Smooth muscle cell (in vitro differentiated cells): ENCODE measurements around the gene CDKAL1. TPM values are rescaled to one million over a fixed set of nuclear protein-coding genes. Genes with fewer than 3 reads are reported as not detected.

Experiments
- DNase-seq: peaks from one replicate; lab custom pipeline; 2025; ENCODE audit not compliant: unreplicated experiment; lab: John Stamatoyannopoulos, UW
- H2AFZ ChIP-seq: fragments of 200-600 bp; sonication (generic); 2 replicates; pipeline ENCODE4 v1.6.0; 2016; ENCODE audit warnings: antibody characterized with exemption, low read depth, mild to moderate bottlenecking
- H3F3A ChIP-seq: fragments of 200-600 bp; sonication (generic); 2 replicates; pipeline ENCODE4 v1.6.0; 2017; ENCODE audit warnings: antibody characterized with exemption, low read depth
- H3K27ac ChIP-seq: fragments of 200-600 bp; sonication (generic); 2 replicates; pipeline ENCODE4 v1.5.1; 2016; ENCODE audit warnings: low read depth, mild to moderate bottlenecking
- H3K27me3 ChIP-seq: fragments of 200-600 bp; sonication (generic); 2 replicates; pipeline ENCODE4 v1.6.1; 2016; ENCODE audit warnings: low read depth, mild to moderate bottlenecking
- H3K36me3 ChIP-seq: fragments of 200-600 bp; sonication (generic); 2 replicates; pipeline ENCODE4 v1.5.1; 2016; ENCODE audit warnings: low read depth
- H3K4me1 ChIP-seq: fragments of 200-600 bp; sonication (generic); 2 replicates; pipeline ENCODE4 v1.5.1; 2016; ENCODE audit warnings: low read depth
- H3K4me2 ChIP-seq: fragments of 200-600 bp; sonication (generic); 2 replicates; pipeline ENCODE4 v1.6.0; 2016; ENCODE audit warnings: mild to moderate bottlenecking
- H3K4me3 ChIP-seq: fragments of 200-600 bp; sonication (generic); 2 replicates; pipeline ENCODE4 v1.5.1; 2016; ENCODE audit warnings: mild to moderate bottlenecking
- H3K79me2 ChIP-seq: fragments of 200-600 bp; sonication (generic); 2 replicates; pipeline ENCODE4 v1.6.0; 2016; ENCODE audit warnings: low read depth, mild to moderate bottlenecking
- H3K9ac ChIP-seq: fragments of 200-600 bp; sonication (generic); 2 replicates; pipeline ENCODE4 v1.6.0; 2016; ENCODE audit warnings: low read depth
- H3K9me3 ChIP-seq: fragments of 200-600 bp; sonication (generic); replicated peaks from 2 replicates; pipeline ENCODE4 v1.5.1; 2016; ENCODE audit warnings: low read depth
- H4K20me1 ChIP-seq: fragments of 200-600 bp; sonication (generic); 2 replicates; pipeline ENCODE4 v1.6.0; 2016; ENCODE audit warnings: low read depth
- WGBS: methylation state at CpG from one replicate; pipeline ENCODE4 v1.1.7; 2016; ENCODE audit warnings: low lambda C conversion rate; 5-methylcytosine and 5-hydroxymethylcytosine counted together
- polyA plus RNA-seq: library from polyadenylated mRNA; unstranded; fragments of >200 nt; fragmentation: Nextera tagmentation; extraction: Ambion mirVana; gene quantifications from 2 replicates; pipeline ENCODE4 v1.2.1, GENCODE V29; 2016
- total RNA-seq: library from RNA; depleted of rRNA; stranded (reverse); fragments of >200 nt; gene quantifications from 2 replicates; pipeline ENCODE4 v1.2.3, GENCODE V29; 2014
- TF ChIP-seq, protein P1 (sequence below): fragments of 200-600 bp; sonication (generic); IDR thresholded peaks from 2 replicates; pipeline ENCODE4 v1.5.1; 2017; ENCODE audit warnings: borderline replicate concordance, mild to moderate bottlenecking, antibody characterized with exemption; ENCODE audit not compliant: insufficient read depth, poor library complexity, severe bottlenecking

The CDKAL1 gene
- total and polyA plus RNA-seq, 2 experiments from 2014 or later: 16.5 to 16.6 TPM

DNA sequence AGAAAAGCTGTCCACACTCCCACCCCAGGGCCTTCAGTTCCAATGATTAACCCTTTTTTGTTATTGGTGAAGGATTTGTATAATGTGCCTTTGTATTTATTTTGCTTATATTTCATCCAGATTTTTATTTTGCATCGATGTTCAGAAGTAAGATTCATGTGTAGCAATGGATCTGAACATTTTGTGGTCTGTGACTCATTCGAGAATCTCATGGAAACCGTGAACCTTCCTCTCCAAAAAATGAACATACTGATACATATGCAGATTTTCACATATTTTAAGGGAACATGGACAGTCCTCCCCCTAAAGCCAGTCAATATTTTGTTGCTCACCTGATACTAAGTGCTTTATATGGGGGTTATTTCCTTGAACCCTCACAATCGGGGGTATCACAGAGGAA lies 637.5 kb downstream of the CDKAL1 start:
- Histone ChIP-seq H3K27ac (no peak overlapping the region), H2AFZ (no peak overlapping the region), H3K36me3 (no peaks in the 10 kb centered on the region), H3F3A (no peaks in the 10 kb centered on the region), H4K20me1 (no peaks in the 10 kb centered on the region), H3K9ac (no peak overlapping the region), H3K4me3 (no peak overlapping the region), H3K4me2 (no peak overlapping the region), H3K79me2 (no peaks in the 10 kb centered on the region), H3K9me3 (no peaks in the 10 kb centered on the region), H3K27me3 (no peaks in the 10 kb centered on the region), H3K4me1 (no peaks in the 10 kb centered on the region)
- no peak for DNase-seq
- WGBS: 89% methylated on average over 4 of the region's 4 CpGs
- TF ChIP-seq, protein P1, sequence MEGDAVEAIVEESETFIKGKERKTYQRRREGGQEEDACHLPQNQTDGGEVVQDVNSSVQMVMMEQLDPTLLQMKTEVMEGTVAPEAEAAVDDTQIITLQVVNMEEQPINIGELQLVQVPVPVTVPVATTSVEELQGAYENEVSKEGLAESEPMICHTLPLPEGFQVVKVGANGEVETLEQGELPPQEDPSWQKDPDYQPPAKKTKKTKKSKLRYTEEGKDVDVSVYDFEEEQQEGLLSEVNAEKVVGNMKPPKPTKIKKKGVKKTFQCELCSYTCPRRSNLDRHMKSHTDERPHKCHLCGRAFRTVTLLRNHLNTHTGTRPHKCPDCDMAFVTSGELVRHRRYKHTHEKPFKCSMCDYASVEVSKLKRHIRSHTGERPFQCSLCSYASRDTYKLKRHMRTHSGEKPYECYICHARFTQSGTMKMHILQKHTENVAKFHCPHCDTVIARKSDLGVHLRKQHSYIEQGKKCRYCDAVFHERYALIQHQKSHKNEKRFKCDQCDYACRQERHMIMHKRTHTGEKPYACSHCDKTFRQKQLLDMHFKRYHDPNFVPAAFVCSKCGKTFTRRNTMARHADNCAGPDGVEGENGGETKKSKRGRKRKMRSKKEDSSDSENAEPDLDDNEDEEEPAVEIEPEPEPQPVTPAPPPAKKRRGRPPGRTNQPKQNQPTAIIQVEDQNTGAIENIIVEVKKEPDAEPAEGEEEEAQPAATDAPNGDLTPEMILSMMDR: no peak

DNA sequence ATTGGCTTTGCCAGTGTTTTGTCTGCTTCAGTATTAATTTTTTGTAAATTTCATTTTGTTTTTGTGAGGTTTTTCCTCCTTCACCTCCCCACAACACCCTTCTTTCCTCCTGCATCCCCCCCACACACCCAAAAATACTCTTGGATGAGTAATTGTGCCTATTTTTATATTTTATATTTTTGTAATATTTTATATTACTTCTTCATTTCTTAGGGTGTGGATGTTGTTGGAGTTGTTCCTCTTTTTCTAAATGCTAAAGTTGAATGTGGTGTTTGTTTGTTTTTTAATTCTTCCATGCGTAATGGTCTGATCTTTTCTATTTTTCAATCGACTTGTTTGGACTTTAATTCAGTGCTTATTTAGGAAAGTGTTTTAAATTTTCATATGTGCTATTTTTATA lies 638.8 kb downstream of the CDKAL1 start:
- DNase-seq: no peak
- Histone ChIP-seq H3K4me2 (no peak overlapping the region), H3K36me3 (no peaks in the 10 kb centered on the region), H3K27ac (no peak overlapping the region), H3K79me2 (no peaks in the 10 kb centered on the region), H3K4me3 (no peak overlapping the region), H4K20me1 (no peaks in the 10 kb centered on the region), H3K27me3 (no peaks in the 10 kb centered on the region), H2AFZ (no peak overlapping the region), H3F3A (no peaks in the 10 kb centered on the region), H3K4me1 (no peaks in the 10 kb centered on the region), H3K9me3 (no peaks in the 10 kb centered on the region), H3K9ac (no peak overlapping the region)
- TF ChIP-seq, protein P1: no peak
- WGBS: 91% methylated on average over 2 of the region's 2 CpGs

DNA sequence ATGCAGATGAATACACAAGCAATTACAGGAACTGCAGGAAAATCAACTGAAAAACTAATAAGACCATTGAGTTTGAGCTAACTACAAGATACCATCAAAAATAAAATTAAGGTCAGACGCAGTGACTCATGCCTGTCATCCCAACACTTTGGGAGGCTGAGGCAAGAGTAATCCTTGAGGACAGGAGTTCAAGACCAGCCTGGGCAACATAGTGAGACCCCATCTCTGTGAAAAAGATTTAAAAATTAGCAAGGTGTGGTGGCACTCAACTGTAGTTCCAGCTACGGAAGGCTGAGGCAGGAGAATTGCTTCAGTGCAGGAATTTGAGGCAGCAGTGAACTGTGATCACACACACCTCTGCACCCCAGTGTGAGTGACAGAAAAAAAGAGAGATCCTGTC lies 639.4 kb downstream of the CDKAL1 start:
- Histone ChIP-seq H3K27ac (no peak overlapping the region), H3K4me3 (no peak overlapping the region), H3K4me2 (no peak overlapping the region), H3K79me2 (no peaks in the 10 kb centered on the region), H3K27me3 (no peaks in the 10 kb centered on the region), H3K9me3 (no peaks in the 10 kb centered on the region), H2AFZ (no peak overlapping the region), H4K20me1 (no peaks in the 10 kb centered on the region), H3K36me3 (no peaks in the 10 kb centered on the region), H3K4me1 (no peaks in the 10 kb centered on the region), H3F3A (no peaks in the 10 kb centered on the region), H3K9ac (no peak overlapping the region)
- WGBS: 98% methylated on average over 2 of the region's 2 CpGs
- TF ChIP-seq, protein P1: no peak
- no peak for DNase-seq

DNA sequence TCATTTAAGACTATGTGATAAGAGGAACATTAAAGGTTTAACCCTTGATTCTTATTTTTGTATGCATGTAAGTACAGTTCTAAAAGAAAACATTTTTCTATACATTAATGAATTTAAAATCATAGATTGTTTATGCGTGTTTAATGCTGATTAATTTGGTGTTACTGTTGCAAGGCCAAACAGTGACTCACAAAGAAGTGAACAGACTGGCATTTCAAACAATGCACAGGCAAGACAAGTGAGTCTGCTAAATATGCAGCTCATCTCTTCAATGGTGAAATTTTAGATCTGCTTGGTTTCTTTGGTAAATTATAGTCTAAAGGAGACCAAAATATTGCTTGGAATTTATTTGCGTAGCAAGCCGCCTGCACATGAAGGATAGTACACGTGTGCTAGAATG lies 641.9 kb downstream of the CDKAL1 start:
- H3K4me3 ChIP-seq: no peak overlapping the region
- no peak overlapping the region for H3K9ac ChIP-seq
- no peaks in the 10 kb centered on the region for H4K20me1 ChIP-seq
- peaks cover 3% of the 10 kb centered on the region for H3K36me3 ChIP-seq
- TF ChIP-seq, protein P1: no peak
- WGBS: 98% methylated on average over 4 of the region's 4 CpGs
- H2AFZ ChIP-seq: no peak overlapping the region
- H3K79me2 ChIP-seq: no peaks in the 10 kb centered on the region
- no peak overlapping the region for H3K27ac ChIP-seq
- no peaks in the 10 kb centered on the region for H3K9me3 ChIP-seq
- H3F3A ChIP-seq: no peaks in the 10 kb centered on the region
- no peaks in the 10 kb centered on the region for H3K27me3 ChIP-seq
- DNase-seq: no peak
- no peaks in the 10 kb centered on the region for H3K4me1 ChIP-seq
- H3K4me2 ChIP-seq: no peak overlapping the region
